ENCODE data around the gene DEGS1. TPM values are rescaled to one million over a fixed set of nuclear protein-coding genes. Genes with fewer than 3 reads are reported as not detected.
A peak's percentile ranks its signal among the peaks of the same experiment; 100 is the strongest.

DEGS1 gene
- total and polyA plus RNA-seq, 12 donors, result 24.5 to 77.4 (median 48.2) TPM

DNA sequence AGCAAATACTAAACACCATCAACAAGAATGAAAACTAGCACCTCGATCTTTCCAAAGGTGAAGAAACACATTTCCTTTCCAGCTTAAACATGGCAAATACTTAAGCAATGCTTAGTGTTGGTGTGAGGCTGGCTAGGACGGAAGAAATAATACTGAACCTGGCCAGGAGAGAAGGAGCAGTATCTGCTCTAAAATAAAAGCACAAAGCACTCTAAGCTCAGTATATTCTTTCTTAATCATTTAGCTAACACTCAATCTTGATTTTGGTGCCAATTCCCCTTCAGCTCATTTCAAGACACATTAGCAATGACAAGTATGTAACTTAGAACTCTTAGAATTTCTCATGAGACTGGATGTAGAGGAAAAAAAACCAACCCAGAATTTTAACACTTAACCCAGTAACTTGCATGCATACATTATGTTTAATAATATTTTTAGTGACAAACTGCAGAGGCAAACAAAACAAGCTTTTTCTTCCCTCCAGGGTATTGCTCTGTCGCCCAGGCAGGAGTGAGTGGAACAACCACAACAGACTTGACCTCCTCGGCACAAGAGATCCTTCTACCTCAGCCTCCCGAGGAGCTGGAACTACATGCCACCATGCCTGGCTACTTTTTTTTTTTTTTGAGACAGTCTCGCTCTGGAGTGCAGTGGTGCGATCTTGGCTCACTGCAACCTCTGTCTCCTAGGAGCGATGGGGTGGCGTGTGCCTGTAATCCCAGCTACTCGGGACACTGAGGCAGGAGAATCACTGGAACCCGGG lies 54.3 kb downstream of the DEGS1 start:
- DNase-seq, result peak in 1 of 7 donors; percentile 1
- Histone ChIP-seq H3K4me1 (replicated peaks in 1 of 2) (no peaks in the 10 kb centered on the region), H3K27ac (no peak overlapping the region), H3K36me3 (replicated peaks in 1 of 2) (peaks cover 0 to 14% of the 10 kb centered on the region in 2 donors), H3K4me3 (no peak overlapping the region), H3K27me3 (no peaks in the 10 kb centered on the region), H3K9me3 (replicated peaks in 1 of 3) (no peaks in the 10 kb centered on the region)
- WGBS, 4 donors, result 93 to 95% (median 95%) methylated on average over 11 of the region's 11 CpGs
- no peak for TF ChIP-seq POLR2A (IDR thresholded peaks at IDR 0.05)
- TF ChIP-seq, protein P1, sequence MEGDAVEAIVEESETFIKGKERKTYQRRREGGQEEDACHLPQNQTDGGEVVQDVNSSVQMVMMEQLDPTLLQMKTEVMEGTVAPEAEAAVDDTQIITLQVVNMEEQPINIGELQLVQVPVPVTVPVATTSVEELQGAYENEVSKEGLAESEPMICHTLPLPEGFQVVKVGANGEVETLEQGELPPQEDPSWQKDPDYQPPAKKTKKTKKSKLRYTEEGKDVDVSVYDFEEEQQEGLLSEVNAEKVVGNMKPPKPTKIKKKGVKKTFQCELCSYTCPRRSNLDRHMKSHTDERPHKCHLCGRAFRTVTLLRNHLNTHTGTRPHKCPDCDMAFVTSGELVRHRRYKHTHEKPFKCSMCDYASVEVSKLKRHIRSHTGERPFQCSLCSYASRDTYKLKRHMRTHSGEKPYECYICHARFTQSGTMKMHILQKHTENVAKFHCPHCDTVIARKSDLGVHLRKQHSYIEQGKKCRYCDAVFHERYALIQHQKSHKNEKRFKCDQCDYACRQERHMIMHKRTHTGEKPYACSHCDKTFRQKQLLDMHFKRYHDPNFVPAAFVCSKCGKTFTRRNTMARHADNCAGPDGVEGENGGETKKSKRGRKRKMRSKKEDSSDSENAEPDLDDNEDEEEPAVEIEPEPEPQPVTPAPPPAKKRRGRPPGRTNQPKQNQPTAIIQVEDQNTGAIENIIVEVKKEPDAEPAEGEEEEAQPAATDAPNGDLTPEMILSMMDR (IDR thresholded peaks at IDR 0.05), result no peak
- intact Hi-C loops (cut with DNase I), result no loop called here

DNA sequence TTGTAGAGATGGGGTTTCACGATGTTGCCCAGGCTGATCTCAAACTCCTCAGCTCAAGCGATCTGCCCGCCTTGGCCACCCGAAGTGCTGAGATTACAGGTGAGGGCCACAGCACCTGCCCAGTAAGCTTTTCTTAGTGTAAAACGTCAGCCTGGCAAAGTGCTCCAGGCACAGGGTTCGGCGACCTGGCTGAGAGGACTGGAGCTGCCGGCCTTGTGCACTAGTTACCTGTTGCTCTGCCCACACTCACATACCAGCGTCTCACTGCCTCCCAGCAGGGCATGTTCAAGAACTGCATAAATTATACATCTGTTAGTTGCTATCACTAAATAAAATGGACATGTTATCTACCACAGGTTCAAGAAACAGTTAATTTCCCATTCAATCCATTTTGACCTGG lies 55.2 kb downstream of the DEGS1 start:
- WGBS, 4 donors, result 90 to 100% (median 92%) methylated on average over 7 to 9 of the region's 9 CpGs
- H3K9me3 ChIP-seq (replicated peaks in 1 of 3), result no peaks in the 10 kb centered on the region
- H3K4me1 ChIP-seq (replicated peaks in 1 of 2), result no peaks in the 10 kb centered on the region
- no peaks in the 10 kb centered on the region for H3K27me3 ChIP-seq
- no peak for DNase-seq
- H3K4me3 ChIP-seq, result no peak overlapping the region
- H3K36me3 ChIP-seq (replicated peaks in 1 of 2), result peaks cover 0 to 14% of the 10 kb centered on the region in 2 donors
- H3K27ac ChIP-seq, result no peak overlapping the region
- intact Hi-C loops (cut with DNase I), result no loop called here
- no peak for TF ChIP-seq POLR2A (IDR thresholded peaks at IDR 0.05)
- TF ChIP-seq, protein P1 (IDR thresholded peaks at IDR 0.05), result no peak

DNA sequence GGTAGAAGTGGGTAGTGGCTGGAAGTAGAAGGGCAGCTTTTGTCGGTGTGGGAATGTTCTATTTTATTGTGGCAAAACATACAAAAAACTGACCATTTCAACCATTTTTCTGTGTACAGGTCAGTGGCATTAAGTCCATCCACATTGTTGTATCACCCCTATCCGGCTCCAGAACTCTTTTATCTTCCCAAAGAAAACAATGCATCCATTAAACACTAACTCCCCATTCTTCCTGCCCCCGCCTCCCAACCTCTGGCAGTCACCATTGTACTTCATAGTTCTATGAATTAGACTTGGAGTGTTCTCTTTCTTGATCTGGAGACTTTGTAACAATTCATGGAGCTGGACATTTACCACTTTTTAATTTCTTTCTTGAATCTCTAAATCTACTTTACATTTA lies 55.7 kb downstream of the DEGS1 start:
- H3K27me3 ChIP-seq, result no peaks in the 10 kb centered on the region
- H3K27ac ChIP-seq, result no peak overlapping the region
- intact Hi-C loops (cut with DNase I), result no loop called here
- DNase-seq, result no peak
- peaks cover 0 to 14% of the 10 kb centered on the region in 2 donors for H3K36me3 ChIP-seq (replicated peaks in 1 of 2)
- 81 to 88% (median 82%) methylated on average over 3 of the region's 3 CpGs for WGBS, 4 donors
- H3K4me3 ChIP-seq, result no peak overlapping the region
- TF ChIP-seq, protein P1 (IDR thresholded peaks at IDR 0.05), result no peak
- no peak for TF ChIP-seq POLR2A (IDR thresholded peaks at IDR 0.05)
- no peaks in the 10 kb centered on the region for H3K4me1 ChIP-seq (replicated peaks in 1 of 2)
- H3K9me3 ChIP-seq (replicated peaks in 1 of 3), result no peaks in the 10 kb centered on the region

Small RNAs within 50 kb of the gene (small RNA-seq; reads per million reads assigned to genes)
- 0 reads per million in 2 donors for gene AC092809.3
- 0 reads per million in 2 donors for gene RF00139

Other genes starting within 250 kb of the DEGS1 start
- 10 to 100 TPM; 19.1 to 39.1 (median 27.6) TPM for gene FBXO28, start 69.1 kb upstream of the DEGS1 start, total RNA-seq
- gene FBXO28, start 69.1 kb upstream of the DEGS1 start, polyA plus RNA-seq, result 10 to 100 TPM in 2 of 3 donors, 1 to 10 TPM in 1; 7.0 to 16.0 (median 10.8) TPM
- gene NVL, start 146.9 kb downstream of the DEGS1 start, total RNA-seq, result 10 to 100 TPM; 12.0 to 29.7 (median 20.1) TPM
- 10 to 100 TPM; 38.5 to 77.0 (median 44.8) TPM for gene NVL, start 146.9 kb downstream of the DEGS1 start, polyA plus RNA-seq
- gene CNIH4, start 173.6 kb downstream of the DEGS1 start, total RNA-seq, result 10 to 100 TPM; 10.0 to 60.0 (median 39.6) TPM
- gene CNIH4, start 173.6 kb downstream of the DEGS1 start, polyA plus RNA-seq, result 10 to 100 TPM; 47.0 to 73.0 (median 58.0) TPM